Hepatocyte (in vitro differentiated cells): ENCODE measurements around the gene CEACAM1. TPM values are rescaled to one million over a fixed set of nuclear protein-coding genes. Genes with fewer than 3 reads are reported as not detected.
"Not testable (repeated sequence)": the region's sequence is repeated elsewhere in the genome, so short reads cannot be mapped to it uniquely, and the experiment has no call there.

Experiments used
- DNase-seq: peaks from one replicate; pipeline ENCODE4 v3.0.0-alpha.2; 2016; ENCODE audit warnings: low spot score
- H2AFZ ChIP-seq: fragments of 200-600 bp; sonication (generic); 2 replicates; pipeline ENCODE4 v1.6.0; 2016; ENCODE audit warnings: antibody characterized with exemption, mild to moderate bottlenecking
- H3K27ac ChIP-seq: fragments of 200-600 bp; sonication (generic); 2 replicates; pipeline ENCODE4 v1.5.1; 2016; ENCODE audit warnings: mild to moderate bottlenecking
- H3K27me3 ChIP-seq: fragments of 200-600 bp; sonication (generic); 2 replicates; pipeline ENCODE4 v1.6.1; 2016
- H3K36me3 ChIP-seq: fragments of 200-600 bp; sonication (generic); replicated peaks from 2 replicates; pipeline ENCODE4 v1.5.1; 2016; ENCODE audit warnings: low read depth; ENCODE audit not compliant: insufficient read depth
- H3K4me1 ChIP-seq: fragments of 200-600 bp; sonication (generic); 2 replicates; pipeline ENCODE4 v1.5.1; 2016; ENCODE audit warnings: mild to moderate bottlenecking, moderate library complexity; ENCODE audit not compliant: insufficient read depth
- H3K4me2 ChIP-seq: fragments of 200-600 bp; sonication (generic); 2 replicates; pipeline ENCODE4 v1.6.0; 2016
- H3K4me3 ChIP-seq: fragments of 200-600 bp; sonication (generic); 2 replicates; pipeline ENCODE4 v1.5.1; 2016; ENCODE audit warnings: mild to moderate bottlenecking
- H3K79me2 ChIP-seq: fragments of 200-600 bp; sonication (generic); 2 replicates; pipeline ENCODE4 v1.6.0; 2017; ENCODE audit warnings: mild to moderate bottlenecking
- H3K9me2 ChIP-seq: fragments of 200-600 bp; sonication (generic); replicated peaks from 2 replicates; pipeline ENCODE4 v1.6.0; 2017; ENCODE audit warnings: mild to moderate bottlenecking; ENCODE audit not compliant: insufficient read depth
- H3K9me3 ChIP-seq: fragments of 200-600 bp; sonication (generic); 2 replicates; pipeline ENCODE4 v1.5.1; 2016; ENCODE audit warnings: low read depth, mild to moderate bottlenecking
- H4K20me1 ChIP-seq: fragments of 200-600 bp; sonication (generic); 2 replicates; pipeline ENCODE4 v1.6.0; 2016; ENCODE audit warnings: mild to moderate bottlenecking; ENCODE audit not compliant: insufficient read depth, poor library complexity, severe bottlenecking
- EZH2 ChIP-seq: fragments of 200-600 bp; sonication (generic); IDR thresholded peaks from 2 replicates; pipeline ENCODE4 v1.6.1; 2016; ENCODE audit warnings: antibody characterized with exemption, mild to moderate bottlenecking, borderline replicate concordance
- EZH2phosphoT487 ChIP-seq: fragments of 200-600 bp; sonication (generic); IDR thresholded peaks from one replicate; pipeline ENCODE4 v1.6.1; 2018; ENCODE audit warnings: antibody characterized with exemption, mild to moderate bottlenecking, low read depth, moderate library complexity; ENCODE audit not compliant: unreplicated experiment, severe bottlenecking
- WGBS: methylation state at CpG from one replicate; pipeline ENCODE4 v1.1.6; 2016; ENCODE audit warnings: low lambda C conversion rate; ENCODE audit errors: missing lambda C conversion rate; 5-methylcytosine and 5-hydroxymethylcytosine counted together
- polyA plus RNA-seq: library from polyadenylated mRNA; unstranded; fragments of >200 nt; fragmentation: Nextera tagmentation; extraction: Ambion mirVana; gene quantifications from 2 replicates; pipeline ENCODE4 v1.2.1, GENCODE V29; 2016
- total RNA-seq: library from RNA; depleted of rRNA; stranded (reverse); fragments of >200 nt; gene quantifications from 2 replicates; pipeline ENCODE4 v1.2.3, GENCODE V29; 2014
- TF ChIP-seq, protein P1 (sequence below): fragments of 200-600 bp; sonication (generic); IDR thresholded peaks from 2 replicates; pipeline ENCODE4 v1.5.1; 2016; ENCODE audit warnings: antibody characterized with exemption, mild to moderate bottlenecking; ENCODE audit not compliant: poor library complexity

CEACAM1 gene
- total and polyA plus RNA-seq, 2 experiments from 2014 or later = 7.1 to 20.8 TPM

- no peaks in the 10 kb centered on the region for H3K9me2 ChIP-seq
- TF ChIP-seq EZH2phosphoT487 = no peak
- no peaks in the 10 kb centered on the region for H3K4me1 ChIP-seq
- no peaks in the 10 kb centered on the region for H3K9me3 ChIP-seq
- H3K36me3 ChIP-seq = no peaks in the 10 kb centered on the region
- no peaks in the 10 kb centered on the region for H3K79me2 ChIP-seq
- DNase-seq = no peak
- no peak overlapping the region for H3K4me2 ChIP-seq
- no peaks in the 10 kb centered on the region for H4K20me1 ChIP-seq
- H2AFZ ChIP-seq = no peak overlapping the region
- no peaks in the 10 kb centered on the region for H3K27me3 ChIP-seq
- no peak overlapping the region for H3K4me3 ChIP-seq
- 79% methylated on average over 8 of the region's 8 CpGs for WGBS
- H3K27ac ChIP-seq = no peak overlapping the region
Measured at GRCh38 chr19:42552086-42553065, 24.1 kb upstream of the CEACAM1 start.

DNA sequence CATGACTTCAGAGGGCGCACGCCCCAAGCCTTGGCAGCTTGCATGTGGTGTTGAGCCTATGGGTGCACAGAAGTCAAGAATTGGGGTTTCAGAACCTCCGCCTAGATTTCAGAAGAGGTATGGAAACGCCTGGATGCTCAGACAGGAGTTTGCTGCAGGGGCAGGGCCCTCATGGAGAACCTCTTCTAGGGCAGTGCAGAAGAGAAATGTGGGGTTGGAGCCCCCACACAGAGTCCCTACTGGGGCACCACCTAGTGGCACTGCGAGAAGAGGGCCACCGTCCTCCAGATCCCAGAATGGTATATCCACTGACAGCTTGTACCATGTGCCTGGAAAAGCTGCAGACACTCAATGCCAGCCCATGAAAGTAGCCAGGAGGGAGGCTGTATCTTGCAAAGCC, 22.2 kb upstream of the CEACAM1 start:
- not testable (repeated sequence) for H3K4me2 ChIP-seq, H4K20me1 ChIP-seq, DNase-seq, H3K27me3 ChIP-seq, H3K27ac ChIP-seq, H3K9me3 ChIP-seq, H3K9me2 ChIP-seq, H3K79me2 ChIP-seq, H3K36me3 ChIP-seq, H3K4me3 ChIP-seq, H2AFZ ChIP-seq, H3K4me1 ChIP-seq
- WGBS = 99% methylated on average over 6 of the region's 6 CpGs

GRCh38 chr19:42549067-42549466, 20.8 kb upstream of the CEACAM1 start:
- not testable (repeated sequence) for H3K4me3 ChIP-seq, DNase-seq, H3K27me3 ChIP-seq, H3K79me2 ChIP-seq, H3K9me2 ChIP-seq, H3K9me3 ChIP-seq, H3K27ac ChIP-seq, H3K4me1 ChIP-seq, H2AFZ ChIP-seq, H4K20me1 ChIP-seq, H3K36me3 ChIP-seq, H3K4me2 ChIP-seq
- 95% methylated on average over 1 of the region's 1 CpG for WGBS

DNA sequence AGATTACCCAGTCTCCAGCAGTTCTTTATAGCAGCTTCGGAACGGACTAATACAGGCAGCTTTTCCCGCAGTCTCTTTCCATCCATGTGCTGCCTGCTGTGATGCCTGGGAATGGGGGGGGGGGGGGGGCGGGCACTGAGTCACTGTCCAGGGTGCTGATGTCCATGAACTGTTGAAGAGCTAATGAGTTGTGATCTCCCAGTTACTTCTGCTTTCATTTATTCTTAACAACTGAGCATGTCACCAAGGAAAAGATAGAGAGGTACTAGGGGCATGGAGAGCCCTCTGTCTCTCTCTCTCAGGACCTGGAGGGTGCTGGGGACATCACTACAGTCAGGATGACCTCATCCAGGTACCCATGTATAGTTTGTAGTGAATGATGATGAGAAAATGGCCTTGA, 20.3 kb upstream of the CEACAM1 start:
- Histone ChIP-seq H3K79me2 (no peaks in the 10 kb centered on the region), H3K27ac (no peak overlapping the region), H3K9me3 (no peaks in the 10 kb centered on the region), H3K4me3 (no peak overlapping the region), H3K4me1 (no peaks in the 10 kb centered on the region), H3K9me2 (no peaks in the 10 kb centered on the region), H2AFZ (no peak overlapping the region), H3K4me2 (no peak overlapping the region), H3K27me3 (no peaks in the 10 kb centered on the region), H4K20me1 (no peaks in the 10 kb centered on the region), H3K36me3 (no peaks in the 10 kb centered on the region)
- WGBS = 64% methylated on average over 4 of the region's 4 CpGs
- no peak for DNase-seq
- TF ChIP-seq EZH2phosphoT487 (no peak), EZH2 (no peak)
- TF ChIP-seq, protein P1, sequence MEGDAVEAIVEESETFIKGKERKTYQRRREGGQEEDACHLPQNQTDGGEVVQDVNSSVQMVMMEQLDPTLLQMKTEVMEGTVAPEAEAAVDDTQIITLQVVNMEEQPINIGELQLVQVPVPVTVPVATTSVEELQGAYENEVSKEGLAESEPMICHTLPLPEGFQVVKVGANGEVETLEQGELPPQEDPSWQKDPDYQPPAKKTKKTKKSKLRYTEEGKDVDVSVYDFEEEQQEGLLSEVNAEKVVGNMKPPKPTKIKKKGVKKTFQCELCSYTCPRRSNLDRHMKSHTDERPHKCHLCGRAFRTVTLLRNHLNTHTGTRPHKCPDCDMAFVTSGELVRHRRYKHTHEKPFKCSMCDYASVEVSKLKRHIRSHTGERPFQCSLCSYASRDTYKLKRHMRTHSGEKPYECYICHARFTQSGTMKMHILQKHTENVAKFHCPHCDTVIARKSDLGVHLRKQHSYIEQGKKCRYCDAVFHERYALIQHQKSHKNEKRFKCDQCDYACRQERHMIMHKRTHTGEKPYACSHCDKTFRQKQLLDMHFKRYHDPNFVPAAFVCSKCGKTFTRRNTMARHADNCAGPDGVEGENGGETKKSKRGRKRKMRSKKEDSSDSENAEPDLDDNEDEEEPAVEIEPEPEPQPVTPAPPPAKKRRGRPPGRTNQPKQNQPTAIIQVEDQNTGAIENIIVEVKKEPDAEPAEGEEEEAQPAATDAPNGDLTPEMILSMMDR = no peak

DNA sequence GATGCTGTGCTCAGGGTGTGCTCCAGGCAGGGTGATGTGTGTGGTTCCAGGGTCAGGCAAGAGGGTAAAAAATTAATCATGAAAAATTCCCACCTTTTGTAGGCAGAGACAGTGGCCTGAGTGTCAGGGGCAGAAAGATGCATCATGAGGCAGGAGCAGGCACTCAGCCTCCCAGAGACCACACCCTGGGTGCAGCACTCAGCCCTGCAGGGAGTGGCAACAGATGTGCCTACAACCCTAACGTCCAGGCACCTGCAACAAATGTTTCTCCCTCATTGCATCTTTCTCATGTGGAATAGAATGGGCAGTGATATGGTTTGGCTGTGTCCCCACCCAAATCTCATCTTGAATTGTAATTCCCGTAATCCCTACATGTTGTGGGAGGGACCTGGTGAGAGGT, 19.6 kb upstream of the CEACAM1 start:
- Histone ChIP-seq H3K9me2 (no peaks in the 10 kb centered on the region), H3K9me3 (no peaks in the 10 kb centered on the region), H2AFZ (no peak overlapping the region), H3K4me2 (no peak overlapping the region), H3K27ac (no peak overlapping the region), H3K79me2 (no peaks in the 10 kb centered on the region), H3K27me3 (no peaks in the 10 kb centered on the region), H3K36me3 (no peaks in the 10 kb centered on the region), H3K4me3 (no peak overlapping the region), H4K20me1 (no peaks in the 10 kb centered on the region), H3K4me1 (no peaks in the 10 kb centered on the region)
- TF ChIP-seq EZH2phosphoT487 = no peak
- no peak for TF ChIP-seq EZH2
- TF ChIP-seq, protein P1 = no peak
- WGBS = 54% methylated on average over 2 of the region's 2 CpGs
- DNase-seq = no peak
